Transverse colon (tissue), 4 donors: ENCODE data around the gene EXTL2. TPM values are rescaled to one million over a fixed set of nuclear protein-coding genes. Genes with fewer than 3 reads are reported as not detected.

ENCODE experiments used
- DNase-seq: peaks from one replicate; pipeline ENCODE4 v3.0.0-alpha.2; 2019
- H3K27ac ChIP-seq, 4 donors: fragments of 200-600 bp; sonication (generic); 2 replicates each; pipeline ENCODE4 v1.5.1; 2016 to 2018; ENCODE audit warnings: inconsistent platforms in 4 of 4
- H3K27me3 ChIP-seq: fragments of 200-600 bp; sonication (generic); 2 replicates; pipeline ENCODE4 v1.5.1; 2017; ENCODE audit warnings: inconsistent platforms
- H3K36me3 ChIP-seq, 4 donors: fragments of 200-600 bp; sonication (generic); 2 replicates each; pipeline ENCODE4 v1.5.1; 2017 to 2019; ENCODE audit warnings: inconsistent platforms in 4 of 4
- H3K4me1 ChIP-seq, 4 donors: fragments of 200-600 bp; sonication (generic); 2 replicates each; pipeline ENCODE4 v1.5.1; 2017 to 2020; ENCODE audit warnings: inconsistent platforms in 4 of 4
- H3K4me3 ChIP-seq, 4 donors: fragments of 200-600 bp; sonication (generic); 1 replicate in 1 of 4; 2 replicates in 3 of 4; pipeline versions ENCODE4 v1.5.1 to v1.6.1; 2017 to 2019; ENCODE audit warnings: inconsistent platforms in 4 of 4
- H3K9me3 ChIP-seq, 2 donors: fragments of 200-600 bp; sonication (generic); 2 replicates each; pipeline ENCODE4 v1.5.1; 2017 to 2019; ENCODE audit warnings: inconsistent platforms in 2 of 2
- CTCF ChIP-seq, 5 experiments: fragments of 200-600 bp in 3 of 5; fragments of 450-650 bp in 2 of 5; sonication (generic) in 3 of 5; IDR thresholded peaks; 1 replicate in 2 of 5; 2 replicates in 3 of 5; pipeline ENCODE4 v1.5.1; 2016 to 2017; ENCODE audit warnings: antibody characterized with exemption in 5 of 5, inconsistent platforms in 3 of 5, mild to moderate bottlenecking in 2 of 5, moderate library complexity in 1 of 5
- EP300 ChIP-seq: sonication (generic); formaldehyde crosslinking; IDR thresholded peaks from one replicate; pipeline ENCODE4 v1.6.1; 2017; ENCODE audit warnings: antibody characterized with exemption, low read depth
- POLR2A ChIP-seq: fragments of 450-650 bp; IDR thresholded peaks from one replicate; pipeline ENCODE4 v1.6.1; 2016; ENCODE audit warnings: antibody characterized with exemption, mild to moderate bottlenecking, moderate library complexity
- POLR2AphosphoS5 ChIP-seq, 3 donors: sonication (generic); formaldehyde crosslinking; IDR thresholded peaks; one replicate each; pipeline ENCODE4 v1.6.1; 2016; ENCODE audit warnings: antibody characterized with exemption in 3 of 3
- WGBS, 2 donors: methylation state at CpG; one replicate each; pipeline ENCODE4 v1.1.5; 2018; ENCODE audit warnings: low coverage in 1 of 2; 5-methylcytosine and 5-hydroxymethylcytosine counted together
- in situ Hi-C, 4 donors: fragments of 200-750 bp; cut with MboI; loops; one replicate each; pipeline versions ENCODE4 v1.15.0 to v1.15.1; 2017; ENCODE audit warnings: low sequenced_read_pairs in 3 of 4, low pct_ligation_motif_present in 1 of 4, low pct_unique_long_range_greater_than_20kb in 1 of 4
- intact Hi-C: fragments of 100-400 bp; cut with DNase I; formaldehyde crosslinking; loops from one replicate; pipeline ENCODE4 v1.15.1; 2023; ENCODE audit warnings: low total_unique reads
- total RNA-seq, 4 donors: library from RNA; depleted of rRNA; stranded (reverse); fragments of >200 nt; gene quantifications; one replicate each; pipeline ENCODE4 v1.1.0, GENCODE V29; 2016

EXTL2 gene
- total RNA-seq, 4 donors from 2014 or later = 0.37 to 11.1 (median 5.4) TPM

- TF ChIP-seq POLR2AphosphoS5 (IDR thresholded peaks at IDR 0.05) = no peak
- no peak for TF ChIP-seq EP300
- no peak for TF ChIP-seq CTCF (IDR thresholded peaks at IDR 0.05)
- no peak for TF ChIP-seq POLR2A
- Histone ChIP-seq H3K27ac (no peak overlapping the region), H3K9me3 (no peaks in the 10 kb centered on the region), H3K27me3 (no peaks in the 10 kb centered on the region), H3K4me1 (no peaks in the 10 kb centered on the region), H3K36me3 (peaks cover 0 to 9% (median 0%) of the 10 kb centered on the region in 4 donors), H3K4me3 (no peak overlapping the region)
- intact Hi-C loops (no loop called here), in situ Hi-C loops (no loop called here)
- DNase-seq = no peak
Observed at GRCh38 chr1:100930494-100930893, 35.9 kb upstream of the EXTL2 start.

- Histone ChIP-seq H3K4me3 (no peak overlapping the region), H3K27me3 (no peaks in the 10 kb centered on the region), H3K36me3 (peaks cover 0 to 31% (median 0%) of the 10 kb centered on the region in 4 donors), H3K4me1 (no peaks in the 10 kb centered on the region), H3K27ac (no peak overlapping the region), H3K9me3 (no peaks in the 10 kb centered on the region)
- 77 to 86% methylated on average over 3 of the region's 3 CpGs for WGBS, 2 donors
- no peak for TF ChIP-seq EP300
- TF ChIP-seq POLR2A = no peak
- TF ChIP-seq POLR2AphosphoS5 (IDR thresholded peaks at IDR 0.05) = no peak
- TF ChIP-seq CTCF (IDR thresholded peaks at IDR 0.05) = no peak
- DNase-seq = no peak
- intact Hi-C loops (no loop called here), in situ Hi-C loops (loop anchor here in 2 of 4 donors (10.0 kb wide), 1 partner anchor 357 kb away; no protein-coding TSS in a partner anchor)
Observed at GRCh38 chr1:100928128-100928527, 33.5 kb upstream of the EXTL2 start.

- peaks cover 0 to 34% (median 0%) of the 10 kb centered on the region in 4 donors for H3K36me3 ChIP-seq
- 25 to 42% methylated on average over 2 of the region's 2 CpGs for WGBS, 2 donors
- intact Hi-C loops = no loop called here
- no peak overlapping the region for H3K27ac ChIP-seq
- H3K4me1 ChIP-seq = no peaks in the 10 kb centered on the region
- H3K4me3 ChIP-seq = no peak overlapping the region
- no peaks in the 10 kb centered on the region for H3K9me3 ChIP-seq
- in situ Hi-C loops = loop anchor here in 2 of 4 donors (10.0 kb wide), 1 partner anchor 358 kb away; no protein-coding TSS in a partner anchor
- TF ChIP-seq CTCF (IDR thresholded peaks at IDR 0.05) = no peak
- TF ChIP-seq EP300 = no peak
- TF ChIP-seq POLR2AphosphoS5 (IDR thresholded peaks at IDR 0.05) = no peak
- no peak for TF ChIP-seq POLR2A
- H3K27me3 ChIP-seq = no peaks in the 10 kb centered on the region
- DNase-seq = no peak
Observed at GRCh38 chr1:100927276-100927675, 32.6 kb upstream of the EXTL2 start.

- in situ Hi-C loops (loop anchor here in 2 of 4 donors (10.0 kb wide), 1 partner anchor 359 kb away; no protein-coding TSS in a partner anchor), intact Hi-C loops (no loop called here)
- TF ChIP-seq EP300 = no peak
- TF ChIP-seq POLR2A = no peak
- TF ChIP-seq POLR2AphosphoS5 (IDR thresholded peaks at IDR 0.05) = no peak
- TF ChIP-seq CTCF (IDR thresholded peaks at IDR 0.05) = no peak
- H3K27me3 ChIP-seq = no peaks in the 10 kb centered on the region
- H3K27ac ChIP-seq = no peak overlapping the region
- no peak overlapping the region for H3K4me3 ChIP-seq
- no peaks in the 10 kb centered on the region for H3K4me1 ChIP-seq
- WGBS, 2 donors = 96 to 97% methylated on average over 2 of the region's 2 CpGs
- DNase-seq = no peak
- no peaks in the 10 kb centered on the region for H3K9me3 ChIP-seq
- H3K36me3 ChIP-seq = peaks cover 0 to 37% (median 0%) of the 10 kb centered on the region in 4 donors
Observed at GRCh38 chr1:100926240-100926639, 31.6 kb upstream of the EXTL2 start.
